K562 (cell line): ENCODE results near the gene MRPL58.

ENCODE experiments used
- CXXC5 ChIP-seq: fragments of 250-450 bp; sonication (Bioruptor Pico); IDR thresholded peaks from 2 replicates; pipeline ENCODE4 v1.8.0; 2022; ENCODE audit warnings: inconsistent platforms, mild to moderate bottlenecking, moderate library complexity
- NFIC ChIP-seq: fragments of 450-650 bp; IDR thresholded peaks from 2 replicates; pipeline ENCODE4 v1.6.1; 2017; ENCODE audit warnings: mild to moderate bottlenecking, inconsistent platforms
- SMARCE1 ChIP-seq: fragments of 450-650 bp; IDR thresholded peaks from 2 replicates; pipeline ENCODE4 v1.7.1; 2016; ENCODE audit warnings: mild to moderate bottlenecking
- SP1 ChIP-seq: sonication (generic); formaldehyde crosslinking; IDR thresholded peaks from 2 replicates; pipeline ENCODE4 v1.8.1; 2022; ENCODE audit warnings: mild to moderate bottlenecking, missing genetic modification reagents
- STAT5B ChIP-seq: fragments of 250-450 bp; sonication (Bioruptor Pico); IDR thresholded peaks from 2 replicates; pipeline ENCODE4 v1.8.0; 2021; ENCODE audit warnings: mild to moderate bottlenecking, inconsistent platforms
- ZNF146 ChIP-seq: IDR thresholded peaks from one replicate; pipeline ENCODE4 v1.6.1; 2018; ENCODE audit warnings: missing compliant biosample characterization; ENCODE audit not compliant: unreplicated experiment
- ZNF24 ChIP-seq: fragments of 450-650 bp; IDR thresholded peaks from 2 replicates; pipeline ENCODE4 v1.6.1; 2016
- ZNF830 ChIP-seq: fragments of 250-450 bp; sonication (Bioruptor Pico); IDR thresholded peaks from 2 replicates; pipeline ENCODE4 v1.5.0; 2021; ENCODE audit warnings: mild to moderate bottlenecking
- TF ChIP-seq, protein P1 (sequence below): sonication (generic); formaldehyde crosslinking; IDR thresholded peaks from 2 replicates; pipeline ENCODE4 v1.8.1; 2023; ENCODE audit warnings: mild to moderate bottlenecking, missing genetic modification reagents
- TF ChIP-seq, protein P2 (sequence below), 3 experiments: IDR thresholded peaks in 2 of 3; conservative IDR thresholded peaks in 1 of 3; 2 replicates each; pipeline ENCODE4 v1.5.1; 2011 to 2012; ENCODE audit warnings: low read length in 3 of 3, mild to moderate bottlenecking in 3 of 3, control low read depth in 2 of 3, improper control_type of control experiment in 1 of 3, inconsistent platforms in 1 of 3, low read depth in 1 of 3, mixed read lengths in 1 of 3, moderate library complexity in 1 of 3; ENCODE audit not compliant: insufficient read depth in 2 of 3
- TF ChIP-seq, protein P3 (sequence below): fragments of 450-650 bp; IDR thresholded peaks from 2 replicates; pipeline ENCODE4 v1.6.1; 2017; ENCODE audit warnings: antibody characterized with exemption
- TF ChIP-seq, protein P4 (sequence below): fragments of 250-450 bp; sonication (Bioruptor Pico); IDR thresholded peaks from 2 replicates; pipeline ENCODE4 v1.8.0; 2022; ENCODE audit warnings: moderate library complexity, mild to moderate bottlenecking, inconsistent platforms
- TF ChIP-seq, protein P5 (sequence below): sonication (generic); formaldehyde crosslinking; IDR thresholded peaks from 2 replicates; pipeline ENCODE4 v1.9.0; 2022; ENCODE audit warnings: mild to moderate bottlenecking, missing genetic modification reagents

DNA sequence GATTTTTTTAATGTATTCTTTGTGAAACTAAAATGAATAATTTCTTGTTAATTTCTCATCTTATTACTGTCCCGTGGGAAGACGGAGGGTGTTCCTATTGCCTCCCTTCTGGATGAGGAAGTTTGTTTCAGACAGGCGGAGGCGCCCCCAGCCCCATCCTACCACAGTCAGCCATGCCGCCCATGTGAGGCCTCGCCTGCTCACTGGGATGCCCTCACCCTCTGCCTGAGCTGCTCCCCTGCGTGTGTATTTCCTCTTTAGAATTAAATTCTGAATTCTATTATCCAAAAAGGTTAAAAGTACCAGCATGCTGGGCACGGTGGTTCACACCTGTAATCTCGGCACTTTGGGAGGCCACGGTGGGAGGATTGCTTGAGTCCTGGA is 48.6 kb downstream of the MRPL58 start:
- TF ChIP-seq, protein P1, sequence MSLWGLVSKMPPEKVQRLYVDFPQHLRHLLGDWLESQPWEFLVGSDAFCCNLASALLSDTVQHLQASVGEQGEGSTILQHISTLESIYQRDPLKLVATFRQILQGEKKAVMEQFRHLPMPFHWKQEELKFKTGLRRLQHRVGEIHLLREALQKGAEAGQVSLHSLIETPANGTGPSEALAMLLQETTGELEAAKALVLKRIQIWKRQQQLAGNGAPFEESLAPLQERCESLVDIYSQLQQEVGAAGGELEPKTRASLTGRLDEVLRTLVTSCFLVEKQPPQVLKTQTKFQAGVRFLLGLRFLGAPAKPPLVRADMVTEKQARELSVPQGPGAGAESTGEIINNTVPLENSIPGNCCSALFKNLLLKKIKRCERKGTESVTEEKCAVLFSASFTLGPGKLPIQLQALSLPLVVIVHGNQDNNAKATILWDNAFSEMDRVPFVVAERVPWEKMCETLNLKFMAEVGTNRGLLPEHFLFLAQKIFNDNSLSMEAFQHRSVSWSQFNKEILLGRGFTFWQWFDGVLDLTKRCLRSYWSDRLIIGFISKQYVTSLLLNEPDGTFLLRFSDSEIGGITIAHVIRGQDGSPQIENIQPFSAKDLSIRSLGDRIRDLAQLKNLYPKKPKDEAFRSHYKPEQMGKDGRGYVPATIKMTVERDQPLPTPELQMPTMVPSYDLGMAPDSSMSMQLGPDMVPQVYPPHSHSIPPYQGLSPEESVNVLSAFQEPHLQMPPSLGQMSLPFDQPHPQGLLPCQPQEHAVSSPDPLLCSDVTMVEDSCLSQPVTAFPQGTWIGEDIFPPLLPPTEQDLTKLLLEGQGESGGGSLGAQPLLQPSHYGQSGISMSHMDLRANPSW (CRISPR knock-in tag): no peak
- TF ChIP-seq, protein P2, sequence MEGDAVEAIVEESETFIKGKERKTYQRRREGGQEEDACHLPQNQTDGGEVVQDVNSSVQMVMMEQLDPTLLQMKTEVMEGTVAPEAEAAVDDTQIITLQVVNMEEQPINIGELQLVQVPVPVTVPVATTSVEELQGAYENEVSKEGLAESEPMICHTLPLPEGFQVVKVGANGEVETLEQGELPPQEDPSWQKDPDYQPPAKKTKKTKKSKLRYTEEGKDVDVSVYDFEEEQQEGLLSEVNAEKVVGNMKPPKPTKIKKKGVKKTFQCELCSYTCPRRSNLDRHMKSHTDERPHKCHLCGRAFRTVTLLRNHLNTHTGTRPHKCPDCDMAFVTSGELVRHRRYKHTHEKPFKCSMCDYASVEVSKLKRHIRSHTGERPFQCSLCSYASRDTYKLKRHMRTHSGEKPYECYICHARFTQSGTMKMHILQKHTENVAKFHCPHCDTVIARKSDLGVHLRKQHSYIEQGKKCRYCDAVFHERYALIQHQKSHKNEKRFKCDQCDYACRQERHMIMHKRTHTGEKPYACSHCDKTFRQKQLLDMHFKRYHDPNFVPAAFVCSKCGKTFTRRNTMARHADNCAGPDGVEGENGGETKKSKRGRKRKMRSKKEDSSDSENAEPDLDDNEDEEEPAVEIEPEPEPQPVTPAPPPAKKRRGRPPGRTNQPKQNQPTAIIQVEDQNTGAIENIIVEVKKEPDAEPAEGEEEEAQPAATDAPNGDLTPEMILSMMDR (IDR thresholded peaks at IDR 0.05 in 2 of 3, conservative IDR thresholded peaks at IDR 0.05 in 1 of 3; ENCODE audit: insufficient read depth in 2 of 3, low read depth in 1 of 3, low read length in 3 of 3): no peak
- TF ChIP-seq STAT5B (CRISPR knock-in tag) (no peak), ZNF146 (CRISPR knock-in tag) (no peak), SMARCE1 (no peak), NFIC (no peak), ZNF24 (no peak), ZNF830 (CRISPR knock-in tag) (no peak), SP1 (CRISPR knock-in tag) (no peak), CXXC5 (CRISPR knock-in tag) (no peak)
- TF ChIP-seq, protein P3, sequence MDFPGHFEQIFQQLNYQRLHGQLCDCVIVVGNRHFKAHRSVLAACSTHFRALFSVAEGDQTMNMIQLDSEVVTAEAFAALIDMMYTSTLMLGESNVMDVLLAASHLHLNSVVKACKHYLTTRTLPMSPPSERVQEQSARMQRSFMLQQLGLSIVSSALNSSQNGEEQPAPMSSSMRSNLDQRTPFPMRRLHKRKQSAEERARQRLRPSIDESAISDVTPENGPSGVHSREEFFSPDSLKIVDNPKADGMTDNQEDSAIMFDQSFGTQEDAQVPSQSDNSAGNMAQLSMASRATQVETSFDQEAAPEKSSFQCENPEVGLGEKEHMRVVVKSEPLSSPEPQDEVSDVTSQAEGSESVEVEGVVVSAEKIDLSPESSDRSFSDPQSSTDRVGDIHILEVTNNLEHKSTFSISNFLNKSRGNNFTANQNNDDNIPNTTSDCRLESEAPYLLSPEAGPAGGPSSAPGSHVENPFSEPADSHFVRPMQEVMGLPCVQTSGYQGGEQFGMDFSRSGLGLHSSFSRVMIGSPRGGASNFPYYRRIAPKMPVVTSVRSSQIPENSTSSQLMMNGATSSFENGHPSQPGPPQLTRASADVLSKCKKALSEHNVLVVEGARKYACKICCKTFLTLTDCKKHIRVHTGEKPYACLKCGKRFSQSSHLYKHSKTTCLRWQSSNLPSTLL: no peak
- TF ChIP-seq, protein P4, sequence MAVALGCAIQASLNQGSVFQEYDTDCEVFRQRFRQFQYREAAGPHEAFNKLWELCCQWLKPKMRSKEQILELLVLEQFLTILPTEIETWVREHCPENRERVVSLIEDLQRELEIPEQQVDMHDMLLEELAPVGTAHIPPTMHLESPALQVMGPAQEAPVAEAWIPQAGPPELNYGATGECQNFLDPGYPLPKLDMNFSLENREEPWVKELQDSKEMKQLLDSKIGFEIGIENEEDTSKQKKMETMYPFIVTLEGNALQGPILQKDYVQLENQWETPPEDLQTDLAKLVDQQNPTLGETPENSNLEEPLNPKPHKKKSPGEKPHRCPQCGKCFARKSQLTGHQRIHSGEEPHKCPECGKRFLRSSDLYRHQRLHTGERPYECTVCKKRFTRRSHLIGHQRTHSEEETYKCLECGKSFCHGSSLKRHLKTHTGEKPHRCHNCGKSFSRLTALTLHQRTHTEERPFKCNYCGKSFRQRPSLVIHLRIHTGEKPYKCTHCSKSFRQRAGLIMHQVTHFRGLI (CRISPR knock-in tag): no peak
- TF ChIP-seq, protein P5, sequence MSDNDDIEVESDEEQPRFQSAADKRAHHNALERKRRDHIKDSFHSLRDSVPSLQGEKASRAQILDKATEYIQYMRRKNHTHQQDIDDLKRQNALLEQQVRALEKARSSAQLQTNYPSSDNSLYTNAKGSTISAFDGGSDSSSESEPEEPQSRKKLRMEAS (CRISPR knock-in tag): no peak
